KMS-11 (cell line): ENCODE results near the gene KLK13.

Source experiments
- H2AFZ ChIP-seq: fragments of 200-600 bp; sonication (generic); 2 replicates; pipeline ENCODE4 v1.6.1; 2016; ENCODE audit warnings: antibody characterized with exemption, mixed run types, low read depth
- H3K27ac ChIP-seq: fragments of 200-600 bp; sonication (generic); 2 replicates; pipeline ENCODE4 v1.6.1; 2016; ENCODE audit warnings: mild to moderate bottlenecking, mixed run types
- H3K27me3 ChIP-seq: fragments of 200-600 bp; sonication (generic); 2 replicates; pipeline ENCODE4 v1.6.1; 2017; ENCODE audit warnings: mild to moderate bottlenecking, low read depth, mixed run types, moderate library complexity; ENCODE audit not compliant: insufficient read depth
- H3K36me3 ChIP-seq: fragments of 200-600 bp; sonication (generic); 2 replicates; pipeline ENCODE4 v1.6.1; 2017; ENCODE audit warnings: mild to moderate bottlenecking, mixed run types; ENCODE audit not compliant: insufficient read depth
- H3K4me1 ChIP-seq: fragments of 200-600 bp; sonication (generic); 2 replicates; pipeline ENCODE4 v1.6.1; 2016; ENCODE audit warnings: mild to moderate bottlenecking, low read depth, mixed run types; ENCODE audit not compliant: poor library complexity, severe bottlenecking
- H3K4me2 ChIP-seq: fragments of 200-600 bp; sonication (generic); 2 replicates; pipeline ENCODE4 v1.7.0; 2016; ENCODE audit warnings: mild to moderate bottlenecking, mixed run types
- H3K4me3 ChIP-seq: fragments of 200-600 bp; sonication (generic); IDR thresholded peaks from 2 replicates; pipeline ENCODE4 v1.6.1; 2017; ENCODE audit warnings: low read depth, low read length, mixed read lengths; ENCODE audit not compliant: insufficient read depth
- H3K79me2 ChIP-seq: fragments of 200-600 bp; sonication (generic); 2 replicates; pipeline ENCODE4 v1.6.1; 2016; ENCODE audit warnings: low read depth, mixed run types; ENCODE audit not compliant: insufficient read depth
- H3K9ac ChIP-seq: fragments of 200-600 bp; sonication (generic); 2 replicates; pipeline ENCODE4 v1.6.1; 2016; ENCODE audit warnings: mild to moderate bottlenecking, mixed run types
- H4K20me1 ChIP-seq: fragments of 200-600 bp; sonication (generic); 2 replicates; pipeline ENCODE4 v1.6.1; 2016; ENCODE audit warnings: mild to moderate bottlenecking, mixed run types; ENCODE audit not compliant: insufficient read depth
- TF ChIP-seq, protein P1 (sequence below): fragments of 200-600 bp; sonication (generic); conservative IDR thresholded peaks from 2 replicates; pipeline ENCODE4 v1.6.1; 2017; ENCODE audit warnings: low read depth, mild to moderate bottlenecking, antibody characterized with exemption, low read length, moderate library complexity, mixed read lengths

The KLK13 gene

DNA sequence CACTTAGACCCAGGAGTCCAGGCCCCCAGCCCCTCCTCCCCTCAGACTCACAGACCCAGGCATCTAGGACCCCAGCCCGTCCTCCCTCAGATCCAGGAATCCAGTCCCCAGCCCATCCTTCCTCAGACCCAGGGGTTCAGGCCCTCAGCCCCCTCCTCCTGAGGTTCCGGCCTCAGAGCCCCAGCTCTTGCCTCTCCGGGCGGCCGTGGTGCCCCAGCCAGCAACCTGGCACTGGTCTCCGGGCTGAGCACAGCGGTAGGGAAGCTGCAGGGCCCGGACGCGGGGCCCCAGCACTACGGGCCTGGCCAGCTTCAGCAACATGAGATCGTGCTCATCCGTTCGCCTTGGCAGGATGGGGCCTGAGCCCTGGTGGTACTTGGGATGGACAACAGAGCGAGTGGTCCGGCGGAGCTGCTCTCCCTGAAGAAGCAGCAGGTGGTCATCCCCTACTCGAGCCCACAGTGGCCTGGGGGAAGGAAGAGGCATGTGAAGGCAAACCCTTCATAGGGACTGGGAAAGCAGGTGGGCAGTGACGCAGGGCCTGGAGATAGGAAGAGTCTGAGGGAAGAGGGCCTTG lies 49.1 kb downstream of the KLK13 start:
- Histone ChIP-seq H2AFZ (no peak overlapping the region), H3K79me2 (no peaks in the 10 kb centered on the region), H3K36me3 (no peaks in the 10 kb centered on the region), H3K4me1 (no peaks in the 10 kb centered on the region), H3K27ac (no peak overlapping the region), H3K4me2 (no peak overlapping the region), H3K27me3 (no peaks in the 10 kb centered on the region), H3K4me3 (no peak overlapping the region), H3K9ac (no peak overlapping the region), H4K20me1 (no peaks in the 10 kb centered on the region)
- TF ChIP-seq, protein P1, sequence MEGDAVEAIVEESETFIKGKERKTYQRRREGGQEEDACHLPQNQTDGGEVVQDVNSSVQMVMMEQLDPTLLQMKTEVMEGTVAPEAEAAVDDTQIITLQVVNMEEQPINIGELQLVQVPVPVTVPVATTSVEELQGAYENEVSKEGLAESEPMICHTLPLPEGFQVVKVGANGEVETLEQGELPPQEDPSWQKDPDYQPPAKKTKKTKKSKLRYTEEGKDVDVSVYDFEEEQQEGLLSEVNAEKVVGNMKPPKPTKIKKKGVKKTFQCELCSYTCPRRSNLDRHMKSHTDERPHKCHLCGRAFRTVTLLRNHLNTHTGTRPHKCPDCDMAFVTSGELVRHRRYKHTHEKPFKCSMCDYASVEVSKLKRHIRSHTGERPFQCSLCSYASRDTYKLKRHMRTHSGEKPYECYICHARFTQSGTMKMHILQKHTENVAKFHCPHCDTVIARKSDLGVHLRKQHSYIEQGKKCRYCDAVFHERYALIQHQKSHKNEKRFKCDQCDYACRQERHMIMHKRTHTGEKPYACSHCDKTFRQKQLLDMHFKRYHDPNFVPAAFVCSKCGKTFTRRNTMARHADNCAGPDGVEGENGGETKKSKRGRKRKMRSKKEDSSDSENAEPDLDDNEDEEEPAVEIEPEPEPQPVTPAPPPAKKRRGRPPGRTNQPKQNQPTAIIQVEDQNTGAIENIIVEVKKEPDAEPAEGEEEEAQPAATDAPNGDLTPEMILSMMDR, result no peak

DNA sequence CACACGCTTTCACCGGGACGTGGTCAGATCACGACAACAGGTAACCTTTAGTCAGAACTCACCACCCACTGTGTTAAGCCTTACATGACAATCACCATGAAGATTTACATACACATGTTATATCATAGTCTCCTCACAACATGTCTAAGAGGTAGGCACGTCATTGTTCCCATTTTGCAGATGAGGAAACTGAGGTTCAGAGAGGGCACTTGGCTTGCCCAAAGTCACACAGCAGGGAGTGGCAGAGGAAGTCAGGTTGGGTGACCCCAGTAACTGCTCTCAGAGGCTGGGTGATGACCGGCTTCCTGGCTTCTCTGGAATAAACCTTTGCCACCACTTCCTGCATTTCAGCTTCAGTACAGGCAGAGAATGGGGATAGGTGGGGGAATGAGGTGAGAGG lies 50.6 kb downstream of the KLK13 start:
- TF ChIP-seq, protein P1, result no peak
- H2AFZ ChIP-seq, result no peak overlapping the region
- no peak overlapping the region for H3K4me2 ChIP-seq
- H4K20me1 ChIP-seq, result no peaks in the 10 kb centered on the region
- no peak overlapping the region for H3K9ac ChIP-seq
- no peaks in the 10 kb centered on the region for H3K79me2 ChIP-seq
- no peak overlapping the region for H3K4me3 ChIP-seq
- no peaks in the 10 kb centered on the region for H3K4me1 ChIP-seq
- H3K27me3 ChIP-seq, result no peaks in the 10 kb centered on the region
- no peak overlapping the region for H3K27ac ChIP-seq
- H3K36me3 ChIP-seq, result no peaks in the 10 kb centered on the region

GRCh38 chr19:51012661-51013190 lies 52.2 kb downstream of the KLK13 start:
- TF ChIP-seq, protein P1, result no peak
- no peak overlapping the region for H3K27ac ChIP-seq
- no peak overlapping the region for H3K4me3 ChIP-seq
- no peak overlapping the region for H2AFZ ChIP-seq
- H4K20me1 ChIP-seq, result no peaks in the 10 kb centered on the region
- H3K4me1 ChIP-seq, result no peaks in the 10 kb centered on the region
- no peaks in the 10 kb centered on the region for H3K27me3 ChIP-seq
- no peak overlapping the region for H3K9ac ChIP-seq
- H3K79me2 ChIP-seq, result no peaks in the 10 kb centered on the region
- no peaks in the 10 kb centered on the region for H3K36me3 ChIP-seq
- H3K4me2 ChIP-seq, result no peak overlapping the region

- no peak overlapping the region for H3K9ac ChIP-seq
- no peaks in the 10 kb centered on the region for H4K20me1 ChIP-seq
- H3K36me3 ChIP-seq, result no peaks in the 10 kb centered on the region
- H3K27ac ChIP-seq, result no peak overlapping the region
- no peak overlapping the region for H3K4me2 ChIP-seq
- no peak overlapping the region for H2AFZ ChIP-seq
- no peaks in the 10 kb centered on the region for H3K4me1 ChIP-seq
- no peaks in the 10 kb centered on the region for H3K27me3 ChIP-seq
- no peaks in the 10 kb centered on the region for H3K79me2 ChIP-seq
- TF ChIP-seq, protein P1, result no peak
- no peak overlapping the region for H3K4me3 ChIP-seq
These were observed 54.7 kb downstream of the KLK13 start for GRCh38 chr19:51010066-51010795.
